A172 (cell line): ENCODE measurements around the gene SLC6A7. TPM values are rescaled to one million over a fixed set of nuclear protein-coding genes. Genes with fewer than 3 reads are reported as not detected.

Source experiments
- DNase-seq: peaks from one replicate; pipeline ENCODE4 v3.0.0-alpha.2; 2015; ENCODE audit warnings: low spot score
- total RNA-seq: library from RNA; depleted of rRNA; stranded (reverse); fragments of >200 nt; shearing (Covaris generic); gene quantifications from 2 replicates; pipeline ENCODE4 v1.2.3, GENCODE V29; 2014

The SLC6A7 gene
- total RNA-seq, 1 experiment from 2014 or later, result not detected

DNA sequence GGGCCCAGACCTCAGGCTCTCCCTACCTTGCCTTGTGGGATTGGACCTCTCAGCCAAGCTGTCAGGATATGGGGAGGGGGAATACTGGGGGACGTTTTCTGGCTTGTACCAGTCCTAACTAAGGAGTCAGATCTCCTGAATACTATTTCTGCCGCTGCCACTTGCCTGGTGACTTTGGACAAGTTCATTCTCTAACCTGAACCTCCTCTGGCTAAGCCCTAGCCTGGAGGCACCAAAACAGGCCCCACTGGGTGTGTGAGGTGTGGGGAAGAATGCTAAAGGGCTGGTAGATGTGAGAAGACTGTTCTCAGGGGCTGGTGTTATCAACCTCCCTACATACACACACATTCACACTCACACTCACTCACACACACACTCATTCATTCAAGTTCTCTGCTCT is 1.1 kb downstream of the SLC6A7 start:
- DNase-seq, result no peak

DNA sequence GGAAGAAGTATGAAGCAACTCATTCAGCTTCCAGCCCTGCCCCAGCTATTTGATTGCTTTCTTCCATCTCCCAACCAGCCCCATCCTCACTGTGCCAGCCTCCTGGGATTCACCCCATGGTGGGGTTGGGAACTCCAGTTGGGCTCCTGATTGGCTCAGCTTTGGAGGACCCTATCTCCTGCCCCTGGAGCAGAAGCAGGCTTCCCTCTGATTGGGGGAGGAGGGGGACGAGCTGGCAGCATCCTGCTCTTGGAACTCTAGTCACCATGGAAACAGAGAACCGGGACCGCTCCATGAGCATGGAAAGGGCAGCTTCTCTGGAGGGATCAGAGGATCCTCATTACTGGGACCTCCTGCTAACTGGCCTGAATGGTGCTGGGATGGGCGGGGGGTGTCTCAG is 2.6 kb downstream of the SLC6A7 start:
- DNase-seq, result no peak

DNA sequence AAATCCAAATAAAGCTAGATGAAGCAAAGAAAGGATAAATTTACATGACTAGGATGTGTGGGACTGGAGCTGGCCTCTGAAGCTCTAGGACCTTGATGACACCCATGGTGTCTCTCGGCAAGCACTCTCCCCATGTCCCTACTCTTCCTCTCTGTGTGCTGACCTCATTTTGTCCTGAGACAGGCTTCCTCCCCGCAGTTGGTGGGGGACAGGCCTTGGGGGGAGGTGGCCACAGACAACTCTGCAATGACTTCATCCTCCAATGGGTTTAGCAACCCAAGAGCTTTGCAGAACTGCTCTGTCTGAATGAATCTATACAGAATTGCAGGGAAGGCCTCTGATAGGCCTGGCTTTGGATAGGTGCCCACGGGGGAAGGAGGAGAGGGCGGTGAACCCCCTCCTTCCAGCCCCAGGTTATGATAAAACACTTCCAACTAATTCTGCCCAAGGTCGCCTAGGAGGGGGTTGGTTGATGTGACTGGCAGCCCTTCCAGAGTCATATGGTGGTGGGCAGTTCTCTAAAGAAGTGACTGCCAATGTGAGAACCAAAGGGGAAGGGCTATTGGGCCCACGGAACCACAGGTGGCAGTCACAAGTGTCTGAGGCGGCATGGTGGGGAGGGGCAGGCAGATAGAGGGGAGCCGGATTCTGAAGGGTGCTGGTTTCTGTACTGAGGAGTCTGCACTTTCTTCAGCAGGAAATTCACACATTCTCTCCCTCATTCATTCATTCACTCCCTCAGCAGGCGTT is 6.0 kb downstream of the SLC6A7 start:
- DNase-seq, result no peak

DNA sequence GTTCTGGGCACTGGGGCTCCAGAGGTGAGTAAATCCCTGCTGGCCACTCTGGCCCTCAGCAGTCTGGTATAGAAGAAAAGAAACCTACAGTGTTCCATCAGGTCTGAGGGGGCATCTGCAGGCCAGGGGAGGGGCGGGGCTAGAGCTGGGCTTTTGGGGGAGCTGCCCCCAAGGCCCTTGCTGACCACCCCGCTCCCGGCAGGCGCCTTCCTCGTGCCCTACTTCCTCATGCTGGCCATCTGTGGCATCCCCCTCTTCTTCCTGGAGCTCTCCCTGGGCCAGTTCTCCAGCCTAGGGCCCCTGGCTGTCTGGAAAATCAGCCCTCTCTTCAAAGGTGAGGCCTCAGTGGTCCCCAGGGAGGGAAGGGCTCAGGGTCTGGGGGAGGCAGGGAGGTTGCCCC is 6.7 kb downstream of the SLC6A7 start:
- DNase-seq, result no peak

DNA sequence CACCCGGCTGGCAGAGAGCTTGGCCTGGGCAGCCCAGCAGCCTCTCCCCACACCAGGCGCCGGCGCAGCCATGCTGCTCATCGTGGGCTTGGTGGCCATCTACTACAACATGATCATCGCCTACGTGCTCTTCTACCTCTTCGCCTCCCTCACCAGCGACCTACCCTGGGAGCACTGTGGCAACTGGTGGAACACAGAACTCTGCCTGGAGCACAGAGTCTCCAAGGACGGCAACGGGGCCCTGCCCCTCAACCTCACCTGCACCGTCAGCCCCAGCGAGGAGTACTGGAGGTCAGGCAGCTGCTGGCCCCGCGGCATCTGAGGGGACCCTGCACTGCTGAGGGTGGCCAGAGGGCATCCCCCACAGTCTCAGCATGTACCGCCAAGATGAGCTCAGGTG is 7.1 kb downstream of the SLC6A7 start:
- DNase-seq, result no peak

DNA sequence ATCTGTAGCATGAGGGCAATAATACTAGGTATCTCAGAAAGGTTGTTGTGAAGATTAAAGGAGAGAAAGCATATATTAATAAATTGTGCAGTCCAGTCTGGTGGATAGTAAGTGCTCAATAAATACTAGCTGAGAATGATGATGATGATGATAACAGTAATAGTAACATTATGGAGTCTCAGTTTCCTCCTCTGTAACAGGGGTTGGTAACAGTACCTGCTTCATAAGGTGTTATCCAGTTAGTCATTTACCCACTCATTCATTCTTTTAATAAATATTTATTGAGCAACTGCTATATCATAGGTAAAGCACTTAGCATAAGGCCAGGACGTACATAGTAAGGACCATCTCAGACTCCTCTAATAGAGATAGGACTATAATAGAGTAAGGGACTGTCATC is 7.6 kb downstream of the SLC6A7 start:
- no peak for DNase-seq

DNA sequence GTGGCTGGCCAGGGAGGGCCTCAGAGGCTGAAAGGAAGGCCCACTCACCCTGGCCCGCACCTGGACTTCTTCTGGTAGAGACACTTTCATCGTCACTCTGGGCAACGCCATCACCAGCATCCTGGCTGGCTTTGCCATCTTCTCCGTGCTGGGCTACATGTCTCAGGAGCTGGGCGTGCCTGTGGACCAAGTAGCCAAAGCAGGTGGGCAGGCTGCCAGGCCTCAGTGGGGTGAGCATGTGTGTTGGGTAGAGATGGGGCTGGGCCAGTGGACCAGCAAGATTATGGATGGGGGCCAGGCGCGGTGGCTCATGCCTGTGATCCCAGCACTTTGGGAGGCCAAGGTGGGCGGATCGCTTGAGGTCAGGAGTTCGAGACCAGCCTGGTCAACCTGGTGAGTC is 12.6 kb downstream of the SLC6A7 start:
- DNase-seq, result no peak

DNA sequence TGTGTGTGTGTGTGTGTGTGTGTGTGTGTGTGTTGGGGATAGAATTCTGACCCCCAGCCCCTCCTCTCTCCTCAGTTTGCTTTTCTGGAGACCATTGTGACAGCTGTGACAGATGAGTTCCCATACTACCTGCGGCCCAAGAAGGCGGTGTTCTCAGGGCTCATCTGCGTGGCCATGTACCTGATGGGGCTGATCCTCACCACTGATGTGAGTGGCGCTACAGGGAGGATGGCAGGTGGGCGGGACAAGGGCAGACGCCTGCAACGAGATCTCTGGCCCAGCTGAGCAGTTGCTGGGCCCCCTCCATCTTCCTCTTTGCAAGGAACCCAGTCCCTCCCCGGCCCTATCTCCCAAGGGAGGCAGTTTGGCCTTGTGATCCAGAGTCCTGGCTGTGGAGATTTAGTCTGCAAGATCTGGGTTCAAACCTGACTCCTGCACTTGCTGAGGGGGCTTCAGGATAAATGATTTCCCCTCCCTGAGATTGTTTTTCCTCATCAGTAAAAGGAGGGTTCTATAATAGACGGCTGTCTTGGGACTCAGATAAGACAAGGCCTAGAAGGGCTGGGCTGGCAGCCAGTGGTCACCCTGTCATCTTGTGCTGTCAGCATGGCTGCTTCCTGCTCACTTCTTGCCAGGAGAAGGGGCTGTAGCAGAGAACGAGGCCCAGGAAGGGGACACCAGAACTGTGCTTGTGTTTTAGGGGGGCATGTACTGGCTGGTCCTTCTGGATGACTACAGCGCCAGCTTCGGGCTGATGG is 14.1 kb downstream of the SLC6A7 start:
- no peak for DNase-seq

DNA sequence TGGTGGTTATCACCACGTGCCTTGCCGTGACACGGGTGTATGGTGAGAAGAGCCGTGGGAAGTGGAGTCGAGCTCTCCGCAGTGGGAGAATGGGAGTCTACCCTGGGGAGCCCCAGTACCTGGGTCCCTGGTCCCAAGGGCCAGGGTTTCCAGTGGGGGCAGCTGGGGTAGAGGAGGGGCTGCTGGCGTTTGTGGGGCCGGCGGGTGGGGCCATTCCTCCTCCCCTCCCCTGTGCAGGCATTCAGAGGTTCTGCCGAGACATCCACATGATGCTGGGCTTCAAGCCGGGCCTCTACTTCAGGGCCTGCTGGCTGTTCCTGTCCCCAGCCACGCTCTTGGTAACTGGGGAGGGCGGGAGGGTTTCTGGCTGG is 14.7 kb downstream of the SLC6A7 start:
- no peak for DNase-seq

DNA sequence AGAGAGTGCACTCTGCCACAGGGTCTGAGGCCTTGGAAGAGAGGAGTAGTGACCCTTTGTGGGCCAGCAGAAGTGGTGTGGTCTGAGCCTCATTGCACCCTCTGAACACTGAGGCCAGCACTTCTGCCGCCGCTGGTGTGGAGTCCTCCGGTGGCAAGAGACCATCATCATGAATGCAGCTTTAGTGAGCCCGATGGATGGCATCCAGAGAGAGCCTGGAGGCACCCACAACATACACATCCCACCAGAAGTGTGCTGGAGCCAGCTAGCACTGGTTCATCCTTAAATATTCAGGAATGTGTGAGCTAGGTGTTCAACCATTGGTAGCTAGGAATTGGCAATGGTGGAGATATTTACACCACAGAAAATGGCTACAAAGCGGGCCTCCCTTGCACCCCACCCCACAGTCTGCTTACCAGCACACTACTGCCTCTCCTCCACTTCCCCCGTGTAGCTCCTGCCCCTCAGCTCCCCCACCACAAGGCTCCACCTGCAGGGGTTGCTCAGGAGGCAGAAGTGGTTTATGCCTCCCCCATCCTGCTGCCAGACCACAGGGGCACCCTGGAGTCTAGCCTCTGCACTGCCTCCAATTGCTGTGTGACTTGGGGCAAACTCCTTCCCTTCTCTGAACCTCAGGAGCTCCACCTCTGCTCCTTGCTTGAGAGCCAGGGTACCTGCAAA is 16.4 kb downstream of the SLC6A7 start:
- no peak for DNase-seq

DNA sequence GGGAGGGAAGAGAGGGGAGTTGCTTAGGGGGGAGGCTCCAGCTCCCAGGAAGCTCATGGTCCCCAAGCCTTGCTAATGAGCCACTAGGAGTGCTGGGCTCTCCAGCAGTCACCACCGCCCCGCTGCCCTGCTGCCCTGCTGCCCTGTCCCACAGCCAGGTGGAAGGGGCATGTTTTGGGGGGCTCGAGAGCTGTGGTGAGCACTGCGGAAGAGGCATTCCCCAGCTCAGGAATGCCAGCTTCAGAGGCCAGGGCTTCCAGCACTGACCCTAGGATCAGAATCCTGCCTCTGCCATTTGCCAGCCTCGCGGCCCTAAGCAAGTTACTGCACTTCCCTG is 16.9 kb downstream of the SLC6A7 start:
- no peak for DNase-seq

DNA sequence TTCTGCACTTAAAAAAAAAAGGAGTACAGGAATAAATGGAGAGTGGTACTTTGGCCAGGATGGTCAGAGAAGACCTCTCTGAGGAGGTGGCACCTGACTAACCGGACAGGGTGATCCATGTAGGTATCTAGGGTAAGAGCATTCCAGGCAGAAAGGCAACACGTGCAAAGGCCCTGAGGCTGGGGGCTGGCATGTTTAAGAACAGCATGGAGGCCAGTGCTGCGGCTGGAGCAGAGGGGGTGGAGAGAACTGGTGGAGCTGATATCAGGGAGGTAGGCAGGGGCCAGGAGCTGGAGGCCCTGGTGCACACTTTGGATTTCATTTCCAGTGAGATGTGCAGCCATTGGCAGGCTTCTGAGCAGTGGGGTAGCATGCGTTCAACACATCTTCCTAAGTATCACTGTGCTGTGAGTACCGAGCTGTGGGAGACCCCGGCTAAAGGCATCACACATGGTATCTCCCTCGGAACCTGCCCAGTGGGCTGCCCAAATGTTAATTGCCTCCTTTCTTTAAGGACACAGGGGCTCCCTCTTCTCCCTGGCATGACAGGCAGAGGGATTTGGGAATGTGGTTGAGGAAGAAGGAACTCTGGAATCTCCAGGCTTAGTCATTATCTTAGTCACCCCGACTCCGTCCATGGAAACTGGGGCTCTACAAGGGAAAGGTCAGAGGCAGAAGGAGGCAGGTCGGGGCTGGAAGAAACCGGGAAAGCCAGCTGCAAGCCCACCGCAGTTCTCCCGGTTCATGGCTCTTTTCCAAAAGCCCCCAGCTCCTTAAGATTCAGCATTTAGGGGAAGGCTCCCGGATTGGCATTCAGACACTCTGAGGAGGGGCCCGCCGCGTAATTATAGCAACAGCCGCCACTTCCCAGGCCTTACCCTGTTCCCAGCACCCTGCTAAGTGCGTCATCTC is 18.6 kb downstream of the SLC6A7 start:
- DNase-seq, result peak; percentile 88

DNA sequence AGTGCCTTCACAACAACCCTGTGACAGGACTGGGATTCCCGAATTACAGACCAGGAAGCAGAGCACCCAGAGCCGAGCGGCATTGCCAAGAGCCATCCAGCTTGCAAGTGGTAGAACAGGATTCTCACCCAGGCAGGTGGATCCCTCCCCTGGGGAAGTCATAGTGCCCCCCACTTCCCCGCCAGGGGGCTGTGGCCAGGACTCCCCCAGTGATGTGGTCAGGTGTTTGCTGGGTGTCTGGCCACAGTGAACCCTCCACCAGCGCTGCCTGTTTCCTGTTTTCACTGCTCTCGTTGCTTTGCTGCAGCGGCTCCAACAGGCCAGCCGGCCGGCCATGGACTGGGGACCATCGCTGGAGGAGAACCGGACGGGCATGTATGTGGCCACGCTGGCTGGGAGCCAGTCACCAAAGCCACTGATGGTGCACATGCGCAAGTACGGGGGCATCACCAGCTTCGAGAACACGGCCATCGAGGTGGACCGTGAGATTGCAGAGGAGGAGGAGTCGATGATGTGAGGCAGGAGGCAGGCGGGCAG is 19.3 kb downstream of the SLC6A7 start:
- DNase-seq, result peak; percentile 80

DNA sequence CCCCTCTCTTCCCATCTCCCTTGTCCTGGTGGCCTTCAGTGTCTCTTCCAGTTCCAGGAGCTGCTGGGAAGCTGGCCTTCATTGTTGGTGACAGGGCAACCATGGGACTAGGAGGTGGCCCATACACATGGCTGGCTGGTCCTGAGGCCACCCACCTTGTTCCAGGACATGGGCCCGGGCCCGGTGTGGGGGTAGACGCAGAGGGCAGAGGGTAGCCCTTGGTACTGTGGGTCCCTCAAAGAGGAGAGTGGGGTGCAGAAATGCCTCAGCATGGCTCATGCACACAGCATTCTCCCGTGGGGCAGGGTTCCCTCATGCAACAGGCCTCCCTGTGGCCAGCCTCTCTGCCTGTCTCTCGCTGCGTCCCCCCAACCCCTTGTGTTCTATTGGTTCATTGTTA is 20.8 kb downstream of the SLC6A7 start:
- DNase-seq, result no peak

DNA sequence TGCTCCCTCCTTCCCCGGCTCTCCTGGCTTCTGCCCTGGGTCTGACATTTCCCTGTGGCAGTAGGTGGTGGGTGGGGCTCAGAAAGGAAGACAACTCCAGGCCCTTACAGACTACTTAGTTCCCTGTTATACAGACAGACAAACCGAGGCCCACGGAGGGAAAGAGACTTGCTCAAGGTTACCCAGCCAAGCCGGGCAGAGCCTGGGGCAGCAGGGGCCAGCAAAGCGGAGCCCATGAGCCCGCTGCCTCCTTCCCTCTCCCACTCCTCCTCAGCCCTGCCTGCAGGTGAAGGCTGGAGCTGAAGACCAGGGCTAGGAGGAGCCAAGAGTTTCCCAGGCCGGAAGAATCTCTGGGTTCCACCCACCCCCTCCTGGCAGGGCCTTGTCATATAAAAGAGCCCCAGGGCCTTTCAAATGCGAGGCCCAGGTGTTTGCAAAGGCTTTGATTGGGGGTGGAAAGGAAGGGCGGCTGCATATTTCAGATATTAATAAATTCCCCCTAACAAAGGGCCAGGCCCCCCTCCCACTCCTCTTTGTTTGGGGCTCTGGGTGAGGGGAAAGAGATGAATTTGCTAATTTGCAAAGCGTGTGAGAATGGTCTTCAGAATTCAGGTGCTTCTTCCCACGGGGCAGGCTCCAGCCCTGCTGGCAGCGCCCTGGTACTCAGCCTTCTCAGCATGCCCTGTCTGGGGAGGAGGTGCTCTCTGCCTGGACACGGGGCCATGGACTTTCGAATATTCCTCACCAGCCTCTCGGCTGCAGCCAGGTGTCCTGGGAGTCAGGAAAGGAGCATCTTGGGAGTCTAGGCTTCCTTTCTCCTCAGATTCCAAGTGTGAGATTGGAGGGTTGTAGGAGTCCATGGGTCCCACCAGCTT is 21.5 kb downstream of the SLC6A7 start:
- no peak for DNase-seq

DNA sequence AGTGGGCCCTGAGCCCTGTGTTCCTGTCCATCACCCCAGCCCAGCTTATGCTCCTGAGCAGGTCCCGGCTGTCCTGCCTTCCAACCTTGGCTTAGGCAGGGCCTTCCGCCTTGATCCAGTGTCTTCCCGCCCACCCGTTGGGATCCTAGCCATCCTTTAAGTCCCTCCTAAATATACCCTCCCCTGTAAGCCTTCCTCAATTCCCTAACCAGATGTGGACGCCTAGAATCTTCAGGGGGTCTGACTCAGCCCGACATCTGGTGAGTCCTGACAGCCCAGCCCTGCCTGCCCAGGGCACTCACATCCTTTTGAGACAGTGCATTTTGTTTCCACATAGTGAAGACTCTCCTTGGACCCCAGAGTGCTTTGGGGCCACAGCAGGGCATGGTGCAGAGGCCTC is 23.7 kb downstream of the SLC6A7 start:
- no peak for DNase-seq

DNA sequence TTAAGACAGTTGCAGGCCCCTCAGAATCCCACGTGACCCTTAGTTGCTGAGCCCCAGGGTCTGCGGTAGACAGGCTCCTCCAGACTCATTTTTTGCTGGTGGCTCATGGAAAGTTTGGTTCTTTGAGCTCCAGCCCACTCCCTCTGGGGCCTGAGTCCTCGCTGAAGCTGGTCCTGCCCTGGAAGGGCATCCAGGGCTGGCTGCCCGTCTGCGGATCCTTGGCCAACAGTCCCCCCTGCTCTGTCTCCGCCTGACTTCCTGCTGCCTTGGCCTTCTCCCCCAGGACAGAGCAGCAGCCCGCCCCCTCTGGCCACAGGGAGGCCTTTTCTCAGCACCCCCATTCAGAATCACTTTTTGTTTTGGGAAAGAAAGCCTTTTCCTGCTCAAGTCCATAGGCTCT is 24.4 kb downstream of the SLC6A7 start:
- no peak for DNase-seq

DNA sequence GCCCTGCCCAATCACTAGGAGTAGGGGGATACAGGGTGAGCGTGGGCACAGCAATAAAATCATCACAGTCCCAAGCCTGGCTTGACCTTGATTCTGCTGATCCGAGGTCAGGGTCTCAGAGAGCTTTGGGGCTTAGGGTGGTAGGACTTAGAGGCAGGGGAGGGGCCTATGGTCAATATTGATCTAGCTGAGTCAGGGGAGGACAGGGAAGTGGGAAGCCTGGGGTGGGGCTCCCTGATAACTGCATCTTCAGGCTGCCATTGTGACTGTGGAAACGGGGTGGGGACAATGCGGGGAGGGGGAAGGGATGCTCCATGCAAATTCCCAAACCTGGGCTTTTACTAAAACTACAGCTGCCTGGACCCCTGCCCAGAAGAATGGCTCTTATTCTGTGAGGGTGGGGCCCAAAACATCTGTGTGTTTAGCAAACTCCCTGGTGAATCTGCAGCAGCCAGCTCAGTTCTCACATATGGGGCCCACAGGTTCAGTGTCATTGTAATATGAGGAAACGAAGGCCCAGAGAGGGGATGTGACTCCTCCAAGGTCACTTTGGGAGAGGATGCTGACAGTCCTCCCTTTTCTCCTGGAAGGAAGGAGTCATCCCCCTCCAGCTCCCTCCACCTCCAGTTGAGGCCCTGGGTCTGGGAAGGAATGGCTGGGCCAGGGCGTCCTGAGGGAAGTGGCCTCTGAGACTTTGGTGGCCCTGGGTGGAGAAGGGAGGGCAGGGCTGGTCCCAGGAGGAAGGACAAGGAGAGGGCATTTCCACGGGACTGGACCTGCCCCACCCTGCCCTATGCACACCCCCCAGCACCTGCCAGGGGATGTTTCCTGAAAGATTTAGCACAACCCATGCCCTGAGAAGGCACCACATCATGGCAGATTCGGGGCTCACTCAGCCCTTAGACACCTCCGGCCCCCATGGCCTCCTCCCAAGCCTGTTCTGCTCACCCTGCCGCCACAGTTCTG is 26.4 kb downstream of the SLC6A7 start:
- DNase-seq, result no peak

DNA sequence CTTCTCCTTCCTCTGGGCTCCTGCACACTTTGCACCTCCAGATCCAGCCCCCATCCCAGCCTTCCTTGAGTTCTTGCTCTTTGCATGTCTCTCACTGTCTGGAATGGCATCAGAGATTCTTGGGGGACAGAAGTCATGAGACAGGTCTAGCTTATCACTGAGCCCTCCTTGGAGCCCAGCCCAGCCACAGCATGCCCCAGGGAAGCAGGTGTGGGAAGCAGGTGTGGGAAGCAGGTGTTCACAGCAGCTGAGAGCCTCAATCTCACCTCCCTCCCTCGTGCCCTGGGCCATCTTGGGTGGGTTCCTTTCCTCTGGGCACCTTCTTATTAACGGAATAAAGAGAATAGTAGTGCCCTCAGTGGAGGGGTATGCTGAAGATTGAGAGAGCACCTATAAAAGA is 27.2 kb downstream of the SLC6A7 start:
- DNase-seq, result no peak
